Measurements from ENCODE around the gene CMTR1.

The CMTR1 gene

GRCh38 chr6:37478827-37479226, 45.8 kb downstream of the CMTR1 start:
- TF ChIP-seq CTCF (IDR thresholded peaks at IDR 0.05; ENCODE audit: low read depth, low read length): no peak
- no peak overlapping the region for H3K4me3 ChIP-seq (ENCODE audit: low read depth, low read length)

- no peak for TF ChIP-seq CTCF (IDR thresholded peaks at IDR 0.05; ENCODE audit: low read depth, low read length)
- no peak overlapping the region for H3K4me3 ChIP-seq (ENCODE audit: low read depth, low read length)
These were observed 46.3 kb downstream of the CMTR1 start for GRCh38 chr6:37479266-37479854.

GRCh38 chr6:37480118-37480736, 47.2 kb downstream of the CMTR1 start:
- TF ChIP-seq CTCF (IDR thresholded peaks at IDR 0.05; ENCODE audit: low read depth, low read length): no peak
- no peak overlapping the region for H3K4me3 ChIP-seq (ENCODE audit: low read depth, low read length)

- H3K4me3 ChIP-seq (ENCODE audit: low read depth, low read length): no peak overlapping the region
- no peak for TF ChIP-seq CTCF (IDR thresholded peaks at IDR 0.05; ENCODE audit: low read depth, low read length)
These were observed 48.0 kb downstream of the CMTR1 start for GRCh38 chr6:37480951-37481534.

- no peak for TF ChIP-seq CTCF (IDR thresholded peaks at IDR 0.05; ENCODE audit: low read depth, low read length)
- H3K4me3 ChIP-seq (ENCODE audit: low read depth, low read length): no peak overlapping the region
These were observed 48.9 kb downstream of the CMTR1 start for GRCh38 chr6:37481711-37482605.

GRCh38 chr6:37482606-37483251, 49.7 kb downstream of the CMTR1 start:
- H3K4me3 ChIP-seq (ENCODE audit: low read depth, low read length): no peak overlapping the region
- no peak for TF ChIP-seq CTCF (IDR thresholded peaks at IDR 0.05; ENCODE audit: low read depth, low read length)

All from WI38 (cell line).